CD4-positive, alpha-beta T cell treated with Interleukin-15 for 1 hour (primary cell): ENCODE data around the gene THADA.
"Not testable (repeated sequence)": the region's sequence is repeated elsewhere in the genome, so short reads cannot be mapped to it uniquely, and the experiment has no call there.

Experiments used
- DNase-seq: peaks from one replicate; pipeline ENCODE4 v3.0.0-alpha.2; 2020

Gene THADA

GRCh38 chr2:43405829-43406228, 190.0 kb downstream of the THADA start:
- DNase-seq: no peak

- no peak for DNase-seq
These were observed 193.3 kb downstream of the THADA start for GRCh38 chr2:43402452-43402937.

GRCh38 chr2:43402002-43402401, 193.8 kb downstream of the THADA start:
- peak; percentile 19 for DNase-seq

GRCh38 chr2:43400508-43400907, 195.3 kb downstream of the THADA start:
- no peak for DNase-seq

GRCh38 chr2:43399515-43400264, 196.1 kb downstream of the THADA start:
- no peak for DNase-seq

GRCh38 chr2:43399098-43399497, 196.7 kb downstream of the THADA start:
- no peak for DNase-seq

GRCh38 chr2:43397821-43398220, 198.0 kb downstream of the THADA start:
- no peak for DNase-seq

GRCh38 chr2:43397411-43397810, 198.4 kb downstream of the THADA start:
- no peak for DNase-seq

GRCh38 chr2:43396344-43396743, 199.5 kb downstream of the THADA start:
- not testable (repeated sequence) for DNase-seq

- DNase-seq: no peak
These were observed 201.9 kb downstream of the THADA start for GRCh38 chr2:43393918-43394317.

GRCh38 chr2:43391878-43392215, 204.0 kb downstream of the THADA start:
- DNase-seq: no peak

- DNase-seq: no peak
These were observed 204.5 kb downstream of the THADA start for GRCh38 chr2:43391201-43391877.

- DNase-seq: no peak
These were observed 206.0 kb downstream of the THADA start for GRCh38 chr2:43389581-43390466.

- no peak for DNase-seq
These were observed 207.5 kb downstream of the THADA start for GRCh38 chr2:43388371-43388770.

- no peak for DNase-seq
These were observed 208.5 kb downstream of the THADA start for GRCh38 chr2:43387092-43388062.

GRCh38 chr2:43386679-43387078, 209.2 kb downstream of the THADA start:
- not testable (repeated sequence) for DNase-seq

GRCh38 chr2:43384143-43384542, 211.7 kb downstream of the THADA start:
- no peak for DNase-seq

- DNase-seq: no peak
These were observed 212.3 kb downstream of the THADA start for GRCh38 chr2:43383533-43383932.

GRCh38 chr2:43379494-43379893, 216.3 kb downstream of the THADA start:
- no peak for DNase-seq

GRCh38 chr2:43377327-43377726, 218.5 kb downstream of the THADA start:
- no peak for DNase-seq

GRCh38 chr2:43376523-43377198, 219.2 kb downstream of the THADA start:
- no peak for DNase-seq
